Stomach (tissue), 9 donors: ENCODE data around the gene ECPAS. TPM values are rescaled to one million over a fixed set of nuclear protein-coding genes. Genes with fewer than 3 reads are reported as not detected.
A peak's percentile ranks its signal among the peaks of the same experiment; 100 is the strongest.

ENCODE experiments used
- DNase-seq, 2 donors: peaks; one replicate each; pipeline versions ENCODE4 v3.0.0 to v3.0.0-alpha.2; 2013 to 2019
- H3K27ac ChIP-seq, 5 donors: fragments of 200-600 bp in 4 of 5; sonication (generic) in 4 of 5; one replicate each; pipeline ENCODE4 v1.5.1; 2013 to 2019; ENCODE audit warnings: mild to moderate bottlenecking in 1 of 5, moderate library complexity in 1 of 5
- H3K27me3 ChIP-seq, 3 donors: fragments of 200-600 bp; sonication (generic); one replicate each; pipeline ENCODE4 v1.5.1; 2017 to 2019; ENCODE audit warnings: mixed run types in 1 of 3
- H3K36me3 ChIP-seq, 4 donors: fragments of 200-600 bp; sonication (generic); 1 replicate in 3 of 4; 2 replicates in 1 of 4; pipeline ENCODE4 v1.5.1; 2016 to 2019
- H3K4me1 ChIP-seq, 4 donors: fragments of 200-600 bp; sonication (generic); one replicate each; pipeline ENCODE4 v1.5.1; 2016 to 2019
- H3K4me3 ChIP-seq, 4 donors: fragments of 200-600 bp; sonication (generic) in 3 of 4; one replicate each; pipeline ENCODE4 v1.5.1; 2016 to 2019; ENCODE audit warnings: mild to moderate bottlenecking in 1 of 4
- H3K9me3 ChIP-seq, 4 donors: fragments of 200-600 bp; sonication (generic); one replicate each; pipeline ENCODE4 v1.5.1; 2016 to 2019
- EP300 ChIP-seq: sonication (generic); formaldehyde crosslinking; IDR thresholded peaks from one replicate; pipeline ENCODE4 v1.6.1; 2017; ENCODE audit warnings: antibody characterized with exemption
- POLR2A ChIP-seq, 4 donors: fragments of 450-650 bp; IDR thresholded peaks; one replicate each; pipeline ENCODE4 v1.6.1; 2016; ENCODE audit warnings: antibody characterized with exemption in 4 of 4, control low read depth in 2 of 4, mild to moderate bottlenecking in 1 of 4, moderate library complexity in 1 of 4
- POLR2AphosphoS5 ChIP-seq, 3 donors: sonication (generic); formaldehyde crosslinking; IDR thresholded peaks; one replicate each; pipeline ENCODE4 v1.6.1; 2016; ENCODE audit warnings: antibody characterized with exemption in 3 of 3
- WGBS, 5 donors: extraction: QIAGEN DNeasy Blood & Tissue Kit in 3 of 5; methylation state at CpG; one replicate each; pipeline versions ENCODE4 v1.1.5 to v1.1.7; 2013 to 2018; 5-methylcytosine and 5-hydroxymethylcytosine counted together
- intact Hi-C: fragments of 100-400 bp; cut with DNase I; formaldehyde crosslinking; loops from one replicate; pipeline ENCODE4 v1.15.1; 2023; ENCODE audit warnings: low total_unique reads
- polyA plus RNA-seq, 3 donors: library from polyadenylated mRNA; stranded (reverse); fragments of 200-250 nt; gene quantifications; one replicate each; pipeline ENCODE4 v1.2.3, GENCODE V29; 2013
- total RNA-seq, 5 donors: library from RNA; depleted of rRNA; stranded (reverse); fragments of >200 nt; gene quantifications; one replicate each; pipeline versions ENCODE4 v1.1.0 to v1.2.3, GENCODE V29; 2014 to 2016
- TF ChIP-seq, protein P1 (sequence below), 7 experiments: fragments of 450-650 bp in 4 of 7; fragments of 200-600 bp in 3 of 7; sonication (generic) in 3 of 7; IDR thresholded peaks; one replicate each; pipeline ENCODE4 v1.5.1; 2016 to 2019; ENCODE audit warnings: antibody characterized with exemption in 7 of 7, control low read depth in 2 of 7, mild to moderate bottlenecking in 1 of 7
- donor health status: healthy with polysubstance abuse.
- donor health status: Bipolar disorder and iron deficiency.
- donor health status: healthy.

The ECPAS gene
- total and polyA plus RNA-seq, 8 donors, result 13.6 to 147 (median 51.2) TPM

DNA sequence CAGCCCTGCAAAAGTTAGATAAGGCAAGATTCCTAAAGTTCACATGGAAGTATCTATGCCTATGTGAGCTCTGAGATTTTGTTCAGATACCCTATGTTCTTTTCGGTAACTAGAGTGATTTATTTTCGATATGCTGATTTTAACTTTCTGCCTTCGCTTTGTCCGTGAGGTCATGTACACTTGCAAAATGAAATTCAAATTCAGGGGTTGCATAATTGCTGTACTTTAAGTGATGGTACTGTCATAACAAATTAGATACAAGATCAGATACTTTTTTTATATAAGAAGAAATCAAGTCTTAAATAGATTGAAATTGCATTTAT, 350 bp upstream of the ECPAS start:
- Histone ChIP-seq H3K36me3 (no peaks in the 10 kb centered on the region), H3K27ac (peak overlapping the region; percentile 97 to 99 (median 98)), H3K9me3 (no peaks in the 10 kb centered on the region), H3K4me3 (peak overlapping the region; percentile 70 to 96 (median 87)), H3K27me3 (no peaks in the 10 kb centered on the region), H3K4me1 (peaks cover 13 to 34% (median 23%) of the 10 kb centered on the region in 4 donors)
- TF ChIP-seq, protein P1, sequence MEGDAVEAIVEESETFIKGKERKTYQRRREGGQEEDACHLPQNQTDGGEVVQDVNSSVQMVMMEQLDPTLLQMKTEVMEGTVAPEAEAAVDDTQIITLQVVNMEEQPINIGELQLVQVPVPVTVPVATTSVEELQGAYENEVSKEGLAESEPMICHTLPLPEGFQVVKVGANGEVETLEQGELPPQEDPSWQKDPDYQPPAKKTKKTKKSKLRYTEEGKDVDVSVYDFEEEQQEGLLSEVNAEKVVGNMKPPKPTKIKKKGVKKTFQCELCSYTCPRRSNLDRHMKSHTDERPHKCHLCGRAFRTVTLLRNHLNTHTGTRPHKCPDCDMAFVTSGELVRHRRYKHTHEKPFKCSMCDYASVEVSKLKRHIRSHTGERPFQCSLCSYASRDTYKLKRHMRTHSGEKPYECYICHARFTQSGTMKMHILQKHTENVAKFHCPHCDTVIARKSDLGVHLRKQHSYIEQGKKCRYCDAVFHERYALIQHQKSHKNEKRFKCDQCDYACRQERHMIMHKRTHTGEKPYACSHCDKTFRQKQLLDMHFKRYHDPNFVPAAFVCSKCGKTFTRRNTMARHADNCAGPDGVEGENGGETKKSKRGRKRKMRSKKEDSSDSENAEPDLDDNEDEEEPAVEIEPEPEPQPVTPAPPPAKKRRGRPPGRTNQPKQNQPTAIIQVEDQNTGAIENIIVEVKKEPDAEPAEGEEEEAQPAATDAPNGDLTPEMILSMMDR (IDR thresholded peaks at IDR 0.05), result no peak
- no peak for TF ChIP-seq EP300
- no peak for DNase-seq
- intact Hi-C loops, result no loop called here
- WGBS, 5 donors, result 0 to 2% (median 1%) methylated on average over 4 of the region's 4 CpGs

DNA sequence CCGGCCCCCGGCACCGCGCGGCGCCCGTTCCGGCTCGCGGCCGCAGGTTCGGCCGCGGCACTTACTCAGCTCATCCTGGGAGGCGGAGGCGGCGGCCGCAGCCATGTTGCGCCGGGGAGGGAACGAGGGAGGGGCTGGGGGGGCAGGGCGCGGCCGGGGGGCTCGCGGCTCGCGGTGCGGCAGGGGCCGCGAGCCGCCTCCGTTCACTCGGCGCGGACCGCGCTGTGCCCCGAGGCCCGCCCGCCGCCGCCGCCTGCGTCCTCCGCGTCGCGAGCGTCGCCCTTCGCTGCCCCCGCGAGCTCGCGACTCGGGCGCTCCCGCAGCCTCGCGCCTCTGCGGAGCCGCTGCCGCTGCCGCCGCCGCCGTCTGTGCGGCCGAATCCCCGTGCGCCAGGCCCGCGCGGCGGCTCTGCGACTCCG, 735 bp downstream of the ECPAS start:
- WGBS, 5 donors, result 0 to 1% (median 1%) methylated on average over 24 to 78 of the region's 78 CpGs
- intact Hi-C loops, result no loop called here
- peak in 1 of 2 donors; percentile 86 for DNase-seq
- no peaks in the 10 kb centered on the region for H3K9me3 ChIP-seq
- TF ChIP-seq EP300 (no peak), POLR2AphosphoS5 (IDR thresholded peaks at IDR 0.05) (no peak), POLR2A (IDR thresholded peaks at IDR 0.05) (no peak)
- TF ChIP-seq, protein P1 (IDR thresholded peaks at IDR 0.05), result no peak
- H3K4me3 ChIP-seq, result peak overlapping the region; percentile 70 to 96 (median 87)
- peak overlapping the region; percentile 97 to 99 (median 98) for H3K27ac ChIP-seq
- no peaks in the 10 kb centered on the region for H3K27me3 ChIP-seq
- H3K4me1 ChIP-seq, result peaks cover 13 to 44% (median 28%) of the 10 kb centered on the region in 4 donors
- no peaks in the 10 kb centered on the region for H3K36me3 ChIP-seq

DNA sequence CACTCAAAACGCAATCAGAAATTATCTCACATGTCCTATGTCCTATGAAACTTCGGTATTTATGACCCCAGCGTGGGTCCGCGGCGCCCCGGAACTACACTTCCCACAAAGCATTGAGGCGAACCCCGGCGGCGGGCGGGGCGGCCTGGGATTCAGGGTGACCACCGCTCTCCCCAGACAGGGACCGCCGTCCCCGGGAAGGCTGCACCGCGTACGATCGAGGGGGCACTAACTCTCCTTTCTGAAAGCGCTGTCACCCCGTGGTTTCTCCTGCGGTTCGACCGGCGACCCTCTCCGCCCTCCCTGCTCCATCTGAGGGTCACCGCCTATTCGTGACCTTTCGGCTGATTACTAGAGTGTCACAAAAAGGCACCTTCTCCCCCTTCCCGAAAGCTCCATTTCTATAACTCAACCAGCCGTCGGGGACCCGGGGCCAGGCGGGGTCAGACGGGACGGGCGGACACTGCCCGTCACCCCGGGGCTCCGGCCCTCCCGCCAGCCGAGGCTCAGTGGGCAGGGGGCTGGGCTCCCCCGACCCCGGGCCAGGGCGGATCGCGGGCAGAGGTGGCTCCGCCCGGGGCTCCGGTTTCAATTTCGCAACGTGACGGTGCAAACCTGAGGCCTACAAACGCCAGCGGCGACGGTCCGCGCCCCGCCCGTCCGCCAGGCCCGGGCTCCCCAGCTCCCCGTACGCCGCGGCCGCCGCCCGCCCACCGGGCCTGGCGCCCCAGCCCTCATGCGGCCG, 1.3 kb downstream of the ECPAS start:
- DNase-seq, result peak; percentile 72 to 90
- peak overlapping the region; percentile 97 to 99 (median 98) for H3K27ac ChIP-seq
- intact Hi-C loops, result no loop called here
- whole genome bisulfite sequencing, 5 donors, result 0 to 1% (median 0%) methylated on average over 35 to 76 of the region's 76 CpGs
- peak overlapping the region; percentile 70 to 96 (median 87) for H3K4me3 ChIP-seq
- peaks cover 13 to 47% (median 30%) of the 10 kb centered on the region in 4 donors for H3K4me1 ChIP-seq
- H3K9me3 ChIP-seq, result no peaks in the 10 kb centered on the region
- no peaks in the 10 kb centered on the region for H3K27me3 ChIP-seq
- TF ChIP-seq, protein P1 (IDR thresholded peaks at IDR 0.05), result no peak
- no peak for TF ChIP-seq EP300
- TF ChIP-seq POLR2AphosphoS5 (IDR thresholded peaks at IDR 0.05), result peak in 2 of 3 donors; percentile 73 to 82
- TF ChIP-seq POLR2A (IDR thresholded peaks at IDR 0.05), result peak in 1 of 4 donors; percentile 13
- H3K36me3 ChIP-seq, result no peaks in the 10 kb centered on the region

DNA sequence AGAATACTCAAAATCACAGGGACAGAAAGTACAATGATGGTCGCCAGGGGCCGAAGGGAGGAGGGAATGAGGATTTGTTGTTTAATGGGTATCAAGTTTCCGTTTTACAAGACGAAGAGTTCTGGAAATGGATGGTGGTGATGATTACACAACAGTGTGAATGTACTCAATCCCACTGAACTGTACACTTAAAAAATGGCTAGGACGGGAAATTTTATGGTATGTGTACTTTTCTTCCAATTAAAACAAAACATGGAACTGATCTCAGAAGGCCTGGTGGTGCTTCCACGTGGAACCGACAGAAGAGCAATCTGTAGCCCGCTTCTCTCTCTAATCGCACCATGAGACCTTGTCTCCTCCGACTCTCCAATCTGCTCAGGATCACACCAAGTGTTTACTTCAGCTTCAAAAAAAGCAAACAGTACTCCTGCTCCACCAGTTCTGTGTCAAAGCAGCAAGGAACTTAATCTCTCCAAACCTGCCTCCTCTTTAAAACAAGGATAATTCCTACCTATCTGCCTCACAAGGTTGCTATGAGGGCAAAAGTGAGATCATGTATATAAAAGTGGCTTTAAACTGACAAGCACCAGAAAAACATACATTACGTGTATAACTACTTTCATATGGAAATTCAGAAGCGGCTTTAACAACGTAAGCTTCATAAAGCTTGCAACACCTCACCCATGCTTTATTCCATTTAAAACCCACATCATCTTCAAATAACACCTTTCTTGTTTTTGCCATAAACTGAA, 2.1 kb downstream of the ECPAS start:
- intact Hi-C loops, result no loop called here
- no peaks in the 10 kb centered on the region for H3K9me3 ChIP-seq
- H3K27ac ChIP-seq, result peak overlapping the region; percentile 66 to 99 (median 98)
- DNase-seq, result peak in 1 of 2 donors; percentile 40
- 22 to 40% (median 24%) methylated on average over 13 of the region's 13 CpGs for WGBS, 5 donors
- H3K4me3 ChIP-seq, result peak overlapping the region; percentile 70 to 96 (median 87)
- TF ChIP-seq, protein P1 (IDR thresholded peaks at IDR 0.05), result no peak
- no peak for TF ChIP-seq POLR2AphosphoS5 (IDR thresholded peaks at IDR 0.05)
- no peak for TF ChIP-seq EP300
- TF ChIP-seq POLR2A (IDR thresholded peaks at IDR 0.05), result no peak
- H3K27me3 ChIP-seq, result no peaks in the 10 kb centered on the region
- H3K4me1 ChIP-seq, result peaks cover 13 to 55% (median 35%) of the 10 kb centered on the region in 4 donors
- H3K36me3 ChIP-seq, result no peaks in the 10 kb centered on the region
